GM12878 (cell line): ENCODE results near the gene MYO9B. TPM values are rescaled to one million over a fixed set of nuclear protein-coding genes. Genes with fewer than 3 reads are reported as not detected.

Experiments used
- ATAC-seq: fragments of 200-7000 bp; cut with Tn5 transposase; 3 replicates; pipeline ENCODE4 v1.9.1; 2020; ENCODE audit warnings: mild to moderate bottlenecking, moderate library complexity
- BruUV-seq: library from RNA; stranded (reverse); fragments of 400-500 nt; replicated peaks from 2 replicates; lab custom pipeline; 2021; lab: Mats Ljungman, UMichigan
- CTCF ChIA-PET: fragments of 300-600 bp; sonication (Branson Sonifier 250); formaldehyde crosslinking; extraction: SDS; loops from one replicate; lab custom pipeline; 2021; ENCODE audit warnings: inconsistent platforms; lab: Yijun Ruan, JAX
- POLR2A ChIA-PET: fragments of 350-600 bp; formaldehyde crosslinking; extraction: SDS; loops from one replicate; lab custom pipeline; 2021; ENCODE audit warnings: inconsistent platforms; lab: Charles Lee
- RAD21 ChIA-PET: fragments of 300-600 bp; sonication (Branson Sonifier 250); formaldehyde crosslinking; loops from one replicate; lab custom pipeline; 2023; ENCODE audit warnings: antibody characterized with exemption; ENCODE audit not compliant: unreplicated experiment; lab: Charles Lee
- SMC1A ChIA-PET: fragments of 300-600 bp; sonication (Branson Sonifier 250); formaldehyde crosslinking; loops from one replicate; lab custom pipeline; 2023; ENCODE audit not compliant: unreplicated experiment, uncharacterized antibody; lab: Charles Lee
- DNase-seq: peaks from one replicate; pipeline ENCODE4 v3.0.0-alpha.2; 2011; ENCODE audit warnings: low read depth, low spot score
- FAIRE-seq: peaks from 3 replicates; lab custom pipeline; 2011; peaks lifted over from hg19 to GRCh38; lab: Jason Lieb, UNC
- H2AFZ ChIP-seq: 2 replicates; pipeline ENCODE4 v1.6.0; 2011; ENCODE audit warnings: low read depth, low read length, control low read depth; ENCODE audit not compliant: control insufficient read depth
- H3K27ac ChIP-seq: 2 replicates; pipeline ENCODE4 v1.5.1; 2011; ENCODE audit warnings: control low read depth; ENCODE audit not compliant: control insufficient read depth, insufficient read depth
- H3K27me3 ChIP-seq, 2 experiments: replicated peaks in 1 of 2; 2 replicates each; pipeline versions ENCODE4 v1.6.0 to v1.6.1; 2011; ENCODE audit warnings: low read length in 1 of 2; ENCODE audit not compliant: control insufficient read depth in 2 of 2, insufficient read depth in 2 of 2
- H3K36me3 ChIP-seq, 2 experiments: 2 replicates each; pipeline ENCODE4 v1.5.1; 2011; ENCODE audit warnings: low read length in 1 of 2; ENCODE audit not compliant: control insufficient read depth in 2 of 2, insufficient read depth in 2 of 2
- H3K4me1 ChIP-seq: 2 replicates; pipeline ENCODE4 v1.6.1; 2011; ENCODE audit warnings: mild to moderate bottlenecking, low read length, moderate library complexity, mixed read lengths; ENCODE audit not compliant: control insufficient read depth, insufficient read depth
- H3K4me2 ChIP-seq: 2 replicates; pipeline ENCODE4 v1.6.0; 2011; ENCODE audit warnings: control low read depth; ENCODE audit not compliant: control insufficient read depth, insufficient read depth
- H3K4me3 ChIP-seq: fragments of 200-600 bp; sonication (generic); 2 replicates; pipeline ENCODE4 v1.5.1; 2016
- H3K79me2 ChIP-seq: 2 replicates; pipeline ENCODE4 v1.6.0; 2011; ENCODE audit warnings: low read length; ENCODE audit not compliant: control insufficient read depth, insufficient read depth
- H3K9ac ChIP-seq: 2 replicates; pipeline ENCODE4 v1.8.0; 2011; ENCODE audit warnings: low read length, control low read depth, mixed read lengths; ENCODE audit not compliant: control insufficient read depth, insufficient read depth
- H3K9me3 ChIP-seq: replicated peaks from 3 replicates; pipeline ENCODE4 v1.5.1; 2011; ENCODE audit warnings: mild to moderate bottlenecking, low read length; ENCODE audit not compliant: control insufficient read depth, insufficient read depth
- H4K20me1 ChIP-seq: 2 replicates; pipeline ENCODE4 v1.6.0; 2011; ENCODE audit not compliant: control insufficient read depth, insufficient read depth
- CHD1 ChIP-seq: IDR thresholded peaks from 2 replicates; pipeline ENCODE4 v1.6.1; 2012; ENCODE audit warnings: low read depth, low read length, improper control_type of control experiment
- FOXM1 ChIP-seq: IDR thresholded peaks from 2 replicates; pipeline ENCODE4 v1.6.1; 2012; ENCODE audit warnings: low read depth, mild to moderate bottlenecking, inconsistent platforms, low read length, moderate library complexity
- SUZ12 ChIP-seq: fragments of 200-600 bp; sonication (generic); IDR thresholded peaks from one replicate; pipeline ENCODE4 v1.6.1; 2018; ENCODE audit warnings: antibody characterized with exemption, mild to moderate bottlenecking; ENCODE audit not compliant: unreplicated experiment
- WGBS: methylation state at CpG from one replicate; pipeline ENCODE4 v1.1.6; 2016; ENCODE audit warnings: low lambda C conversion rate; ENCODE audit not compliant: insufficient replicate concordance, insufficient coverage; ENCODE audit errors: missing lambda C conversion rate; 5-methylcytosine and 5-hydroxymethylcytosine counted together
- in situ Hi-C: fragments of 300-500 bp; cut with MboI; formaldehyde crosslinking; loops from 9 replicates; pipeline ENCODE4 v1.14.3; 2018; ENCODE audit warnings: mixed read lengths
- intact Hi-C: fragments of 100-400 bp; cut with micrococcal nuclease; formaldehyde crosslinking; loops from one replicate; pipeline ENCODE4 v1.14.2; 2022; ENCODE audit not compliant: unreplicated experiment
- polyA plus RNA-seq, 11 experiments: library from polyadenylated mRNA; depleted of rRNA in 4 of 11; unstranded in 6 of 11; stranded (reverse) in 5 of 11; fragments of >200 nt; fragmentation: Nextera tagmentation in 4 of 11; fragmentation: Illumina TruSeq in 1 of 11; extraction: Ambion mirVana in 4 of 11; extraction: Trizol in 1 of 11; gene quantifications; 1 replicate in 1 of 11; 2 replicates in 10 of 11; pipeline versions ENCODE4 v1.2.1 to v1.2.3, GENCODE V29; 2011 to 2016; ENCODE audit warnings: inconsistent platforms in 2 of 11, missing spikeins in 2 of 11, low read depth in 1 of 11
- total RNA-seq, 4 experiments: library from RNA; depleted of rRNA in 3 of 4; stranded (reverse); fragments of >200 nt in 3 of 4; fragmentation: Illumina TruSeq in 1 of 4; extraction: Trizol in 1 of 4; gene quantifications; 2 replicates each; pipeline versions ENCODE4 v1.2.1 to v1.2.3, GENCODE V29; 2013 to 2021

The MYO9B gene
- total and polyA plus RNA-seq, 10 of the 15 experiments (the other 5 are each of a cell fraction or from before 2014, with no cell fraction given) = 5.4 to 165 (median 45.8) TPM

GRCh38 chr19:17025991-17026658 lies 49.5 kb upstream of the MYO9B start:
- Histone ChIP-seq H3K9me3 (peaks cover 2% of the 10 kb centered on the region; the same call in 1 of the 3 replicates), H3K9ac (no peak overlapping the region), H3K27ac (no peak overlapping the region), H3K4me1 (no peaks in the 10 kb centered on the region), H3K36me3 (no peaks in the 10 kb centered on the region), H3K27me3 (peaks cover 3 to 9% of the 10 kb centered on the region in 2 experiments), H2AFZ (no peak overlapping the region), H3K79me2 (no peaks in the 10 kb centered on the region), H3K4me2 (no peak overlapping the region), H4K20me1 (no peaks in the 10 kb centered on the region), H3K4me3 (no peak overlapping the region)
- ChIA-PET RAD21 (no interaction called here), SMC1A (no interaction called here), POLR2A (no interaction called here), CTCF (no interaction called here)
- no peak for FAIRE-seq
- no peak for ATAC-seq
- intact Hi-C loops = no loop called here
- BruUV-seq = no TSS peak
- peak; percentile 24 for TF ChIP-seq SUZ12
- TF ChIP-seq FOXM1 = no peak
- in situ Hi-C loops = no loop called here
- 28% methylated on average over 37 of the region's 40 CpGs for WGBS
- DNase-seq = no peak

GRCh38 chr19:17026706-17027534 lies 48.7 kb upstream of the MYO9B start, which contains the start of gene CPAMD8:
Gene CPAMD8 (minus strand): TSS chr19:17026810. CDS start chr19:17026642, 168 bp downstream.
- no peaks in the 10 kb centered on the region for H4K20me1 ChIP-seq
- DNase-seq (no peak), ATAC-seq (no peak), FAIRE-seq (no peak)
- H3K4me3 ChIP-seq = no peak within 1 kb of the TSS
- RAD21 ChIA-PET = no interaction called here
- no peak within 1 kb of the TSS for H2AFZ ChIP-seq
- no peaks in the 10 kb centered on the region for H3K36me3 ChIP-seq
- in situ Hi-C loops = no loop called here
- intact Hi-C loops = no loop called here
- no peak within 1 kb of the TSS for H3K27ac ChIP-seq
- SMC1A ChIA-PET = no interaction called here
- POLR2A ChIA-PET = no interaction called here
- H3K79me2 ChIP-seq = no peaks in the 10 kb centered on the region
- H3K9ac ChIP-seq = no peak within 1 kb of the TSS
- H3K27me3 ChIP-seq = peaks cover 3 to 9% of the 10 kb centered on the region in 2 experiments
- TF ChIP-seq CHD1 (no peak), SUZ12 (peak; percentile 12)
- TF ChIP-seq, all 136 proteins: peak for 1
- Histone ChIP-seq H3K4me1 (no peaks in the 10 kb centered on the region), H3K9me3 (peaks cover 2% of the 10 kb centered on the region; the same call in 1 of the 3 replicates), H3K4me2 (no peak within 1 kb of the TSS)
- CTCF ChIA-PET = no interaction called here
- no TSS peak for BruUV-seq
- 29% methylated on average over 10 of the region's 67 CpGs for WGBS
